GM18511 (cell line): ENCODE results near the gene KIF26B.

Source experiments
- ATAC-seq: cut with Tn5 transposase; IDR thresholded peaks from one replicate; pipeline ENCODE4 v1.9.1; 2021; ENCODE audit warnings: mild to moderate bottlenecking, moderate library complexity; ENCODE audit not compliant: unreplicated experiment

Gene KIF26B

DNA sequence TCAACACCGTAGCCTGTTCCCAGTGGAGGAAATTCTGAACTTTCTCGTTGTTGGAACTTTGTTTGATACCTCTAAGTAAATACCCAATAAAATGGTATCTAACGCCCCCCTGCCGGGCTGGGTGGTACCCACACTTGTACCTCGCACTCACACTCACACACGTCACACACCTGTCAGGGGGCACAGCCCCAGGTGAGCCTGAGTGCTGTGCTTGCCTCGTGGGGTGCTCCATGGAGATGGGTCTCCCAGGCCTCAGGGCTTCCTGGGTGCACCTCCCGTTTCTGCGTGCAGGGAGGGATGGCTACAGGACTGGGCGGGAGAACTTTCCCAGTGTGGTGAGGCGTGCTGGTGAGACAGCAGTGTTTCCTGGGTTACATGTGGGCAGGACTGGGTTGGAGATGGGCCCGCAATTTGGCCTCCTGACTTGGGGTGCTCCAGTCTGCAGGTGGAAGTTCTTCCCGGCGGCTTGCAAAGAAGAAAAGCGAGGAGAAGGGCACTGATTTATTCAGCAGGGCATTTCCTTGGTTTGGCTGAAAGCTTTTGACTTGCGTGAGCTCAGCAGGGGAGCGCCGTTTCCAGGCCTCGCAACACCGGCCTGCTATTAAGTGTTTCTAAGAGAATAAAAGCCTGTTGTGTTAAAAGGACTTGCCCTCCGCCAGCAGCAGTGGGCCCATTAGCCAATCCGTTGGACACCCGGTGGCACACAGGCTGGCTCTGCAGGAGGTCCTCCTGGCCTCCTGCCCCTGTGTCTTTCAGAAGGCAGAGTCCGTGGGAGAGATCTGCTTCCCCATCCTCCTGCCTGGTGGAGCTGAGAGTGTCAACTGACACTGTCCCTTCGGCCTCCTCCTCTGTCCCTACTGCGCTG lies 79.7 kb downstream of the KIF26B start:
- no peak for ATAC-seq

DNA sequence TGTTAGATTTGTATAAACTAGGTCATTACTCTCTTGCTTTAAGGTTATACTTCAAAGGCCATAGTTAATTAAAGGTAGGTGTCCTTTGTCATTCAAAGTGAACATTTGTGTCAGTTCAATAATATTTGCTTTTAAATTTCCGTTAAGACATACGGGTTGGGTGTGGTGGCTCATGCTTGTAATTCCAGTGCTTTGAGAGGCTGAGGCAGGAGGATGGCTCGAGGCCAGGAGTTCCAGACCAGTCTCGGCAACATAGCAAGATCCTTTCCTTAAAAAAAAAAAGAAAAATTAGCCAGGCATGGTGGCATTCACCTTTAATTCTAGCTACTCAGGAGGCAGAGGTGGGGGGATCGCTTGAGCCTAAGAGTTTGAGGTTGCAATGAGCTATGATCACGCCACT lies 80.4 kb downstream of the KIF26B start:
- ATAC-seq: no peak

DNA sequence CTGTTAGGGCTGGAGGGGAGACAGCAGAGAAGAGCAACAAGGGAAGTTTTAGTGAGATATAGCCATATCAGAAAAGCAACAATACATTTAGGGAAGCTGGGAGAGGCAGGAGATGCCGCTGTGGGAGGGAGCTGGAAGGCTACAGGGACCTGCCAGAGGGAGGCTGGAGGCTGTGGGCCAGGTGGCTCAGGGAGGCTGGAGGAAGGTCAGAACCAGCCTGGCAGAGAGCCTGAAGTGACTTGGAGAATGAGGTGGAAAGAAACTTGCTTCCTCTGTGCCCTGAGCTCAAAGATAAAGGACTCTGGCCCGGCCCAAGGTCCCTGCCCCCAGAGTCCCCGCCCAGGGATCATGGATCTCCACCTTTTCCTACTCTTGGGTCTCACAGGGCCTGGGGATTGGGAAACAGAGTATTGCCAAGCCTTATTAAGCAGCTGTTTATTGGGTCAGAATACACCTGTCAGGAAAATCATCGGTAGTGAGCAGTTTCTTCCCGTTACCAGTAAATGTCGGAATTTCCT lies 85.9 kb downstream of the KIF26B start:
- no peak for ATAC-seq

DNA sequence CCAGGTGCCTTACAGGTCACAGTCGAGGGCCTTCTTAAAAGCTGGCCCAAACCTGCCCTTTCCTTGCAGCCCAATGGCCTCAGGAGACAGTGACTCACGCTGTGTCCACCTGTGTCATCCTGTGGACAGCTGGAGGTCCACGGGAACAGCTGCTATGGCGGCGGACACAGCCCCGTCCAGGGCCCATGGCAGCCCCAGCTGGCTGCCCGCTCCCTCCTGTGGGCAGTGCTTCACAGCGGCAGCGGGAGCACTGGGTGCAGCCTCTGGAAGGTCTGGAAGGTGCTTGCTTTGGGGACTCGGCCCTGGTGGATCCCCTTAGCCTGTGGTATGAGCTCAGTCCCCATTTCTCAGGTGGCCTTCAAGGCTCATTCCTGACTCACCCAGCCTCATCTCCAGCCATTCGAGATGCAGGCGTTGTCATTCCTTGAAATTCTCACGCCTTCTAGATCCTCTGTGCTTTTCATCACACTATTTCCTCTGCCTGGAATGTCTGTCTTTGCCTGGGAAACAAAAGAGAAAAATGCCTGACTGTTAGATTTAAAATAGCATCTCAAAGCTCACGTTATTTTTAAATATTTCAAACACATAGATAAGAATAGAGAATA lies 86.8 kb downstream of the KIF26B start:
- no peak for ATAC-seq

DNA sequence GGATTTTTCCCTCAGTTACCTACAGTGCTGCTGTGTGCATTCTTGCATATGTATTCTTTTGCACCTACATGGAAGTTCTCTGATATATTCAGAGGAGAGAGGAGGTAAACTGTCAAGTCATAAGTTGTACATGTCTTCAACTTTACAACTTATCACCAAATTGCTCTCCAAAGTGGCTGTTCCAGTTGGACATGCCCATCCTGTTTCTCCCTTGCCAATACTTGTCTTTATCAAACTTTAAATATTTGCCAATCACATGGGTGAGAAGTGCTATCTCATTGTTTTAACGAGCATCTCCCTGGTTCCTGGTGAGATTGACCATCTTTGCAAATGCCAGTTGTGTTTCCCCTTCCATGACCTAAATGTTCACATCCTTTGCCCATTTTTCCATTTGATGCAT lies 88.2 kb downstream of the KIF26B start:
- ATAC-seq: no peak

DNA sequence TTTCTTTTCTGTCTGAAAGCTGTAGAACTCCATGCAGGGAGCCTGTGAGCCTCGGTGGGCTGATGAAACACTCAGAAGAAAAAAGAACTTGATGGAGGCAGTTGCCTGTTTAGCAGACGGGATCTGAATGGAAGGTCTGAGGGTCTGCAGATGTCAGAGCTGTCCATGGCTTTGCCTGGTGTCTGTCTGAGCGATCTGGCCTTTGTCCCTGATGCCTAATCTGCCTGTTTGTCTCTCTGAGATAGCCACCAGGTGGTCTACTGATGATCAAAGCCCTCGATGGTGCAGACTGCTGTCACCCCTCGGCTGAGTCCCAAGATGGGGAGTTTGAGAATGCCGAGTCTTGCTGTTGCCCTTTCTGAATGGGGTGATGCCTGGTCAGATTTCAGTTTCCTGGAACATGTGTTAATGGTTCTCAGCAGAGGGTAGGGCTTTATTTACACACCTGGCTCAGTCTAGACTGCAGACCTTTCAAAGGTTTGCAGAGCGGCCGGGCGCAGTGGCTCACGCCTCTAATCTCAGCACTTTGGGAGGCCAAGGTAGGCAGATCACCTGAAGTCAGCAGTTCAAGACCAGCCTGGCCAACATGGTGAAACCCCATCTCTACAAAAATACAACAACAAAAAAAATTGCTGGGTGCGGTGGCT lies 90.4 kb downstream of the KIF26B start:
- no peak for ATAC-seq

DNA sequence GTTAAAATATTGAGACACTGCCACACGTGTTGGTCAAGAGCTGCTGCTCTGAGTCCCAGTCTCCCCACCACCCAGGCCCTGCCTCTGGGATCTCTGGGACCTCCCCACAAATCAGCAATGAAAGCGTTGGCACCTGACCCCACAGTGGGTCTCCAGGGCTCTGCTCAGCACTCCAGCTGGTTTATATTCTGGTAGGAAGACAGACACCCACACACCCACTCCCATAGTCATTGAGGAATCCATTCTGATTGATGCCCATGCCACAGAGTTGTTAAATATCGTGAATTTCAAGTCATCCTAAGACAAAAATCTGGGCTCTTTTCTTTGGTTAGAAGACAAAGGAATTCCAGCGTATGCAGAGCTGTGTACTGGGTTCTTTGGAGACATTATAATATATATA lies 91.6 kb downstream of the KIF26B start:
- no peak for ATAC-seq

- no peak for ATAC-seq
These were observed 92.6 kb downstream of the KIF26B start for GRCh38 chr1:245247356-245247755.

DNA sequence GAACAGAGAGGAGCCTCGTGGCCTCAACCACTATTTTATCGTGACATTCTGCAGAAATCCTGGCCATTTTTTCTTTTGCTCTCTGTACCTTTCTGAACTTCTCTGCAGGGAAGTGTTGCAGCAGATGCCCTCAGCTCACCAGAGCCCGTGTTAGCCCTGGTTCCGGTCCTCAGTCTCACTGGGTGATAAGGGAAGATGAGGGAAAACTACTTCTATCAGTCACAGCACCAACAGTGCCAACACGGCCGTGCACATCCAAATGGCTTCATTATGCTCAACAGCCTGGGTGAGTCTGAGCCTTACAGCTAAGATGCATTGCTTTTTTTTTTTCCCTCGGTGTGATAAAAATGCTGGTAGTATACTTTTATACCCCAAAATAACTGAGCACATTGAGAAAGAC lies 93.0 kb downstream of the KIF26B start:
- ATAC-seq: no peak

- no peak for ATAC-seq
These were observed 93.5 kb downstream of the KIF26B start for GRCh38 chr1:245248231-245248731.

- ATAC-seq: no peak
These were observed 101.0 kb downstream of the KIF26B start for GRCh38 chr1:245255783-245256182.

DNA sequence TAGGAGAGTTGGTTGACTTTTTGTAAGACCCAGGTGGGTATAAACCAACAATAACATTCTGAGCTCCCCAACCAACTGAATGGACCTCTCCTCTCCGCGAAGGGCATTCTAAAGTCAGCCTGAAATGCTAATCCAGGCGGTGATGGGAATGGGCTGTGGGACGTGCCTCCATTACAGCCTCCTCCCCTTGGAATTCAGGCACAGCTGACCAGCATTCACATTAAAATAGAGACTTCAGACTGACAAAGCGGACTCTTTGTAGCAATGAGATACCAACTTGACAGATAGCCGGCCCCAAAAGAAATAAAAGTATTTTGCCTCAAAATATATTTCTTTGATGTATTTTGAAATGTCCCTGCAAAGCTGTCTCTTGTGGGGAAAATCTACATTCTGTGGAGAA lies 101.7 kb downstream of the KIF26B start:
- ATAC-seq: no peak

DNA sequence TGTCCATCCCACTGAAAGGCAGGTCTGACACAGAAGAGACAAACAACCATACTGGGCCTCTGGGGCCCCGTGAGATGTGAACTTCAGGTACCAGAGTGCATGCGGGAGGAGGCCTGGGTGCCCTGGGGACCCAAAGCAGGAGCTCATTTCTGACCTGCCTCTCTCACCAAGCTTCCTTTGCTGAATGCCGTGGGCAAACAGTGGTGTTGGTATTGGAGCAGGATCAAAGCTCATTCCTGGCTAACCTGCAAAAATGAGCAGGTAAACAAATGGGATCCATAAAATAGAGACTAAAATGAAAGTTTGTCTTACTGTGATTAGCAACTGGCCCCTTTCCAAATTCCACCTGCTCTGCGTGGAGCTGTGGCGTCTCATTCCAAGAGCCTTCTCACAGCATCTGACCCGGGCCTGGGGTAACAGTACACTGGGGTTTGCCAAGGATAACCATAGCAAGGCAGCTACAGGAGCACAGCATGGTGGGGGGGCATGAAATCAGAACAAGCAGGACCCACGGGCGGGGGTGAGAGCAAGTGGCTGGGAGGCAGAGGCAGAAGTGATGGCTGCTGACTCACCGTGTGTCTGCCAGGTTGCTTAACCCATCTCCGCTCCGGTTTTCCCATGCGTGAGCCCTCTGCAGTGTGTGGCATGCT lies 103.6 kb downstream of the KIF26B start:
- no peak for ATAC-seq

- no peak for ATAC-seq
These were observed 105.5 kb downstream of the KIF26B start for GRCh38 chr1:245260110-245260882.

DNA sequence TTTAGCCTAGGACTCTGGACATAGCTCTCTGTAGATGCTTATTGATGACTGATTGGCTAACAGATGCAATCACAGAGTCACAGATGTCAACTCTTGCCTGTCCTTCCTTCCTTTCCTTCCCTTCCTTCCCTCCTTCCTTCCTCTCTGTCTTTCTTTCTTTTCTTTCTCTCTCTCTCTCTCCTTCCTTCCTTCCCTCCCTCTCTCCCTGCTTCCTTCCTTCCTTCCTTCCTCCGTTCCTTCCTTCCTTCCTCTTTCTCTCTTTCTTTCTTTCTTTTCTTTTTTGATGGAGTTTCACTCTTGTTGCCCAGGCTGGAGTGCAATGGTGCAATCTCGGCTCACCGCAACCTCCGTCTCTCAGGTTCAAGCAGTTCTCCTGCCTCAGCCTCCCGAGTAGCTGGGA lies 106.1 kb downstream of the KIF26B start:
- no peak for ATAC-seq

GRCh38 chr1:245261786-245262185 lies 107.0 kb downstream of the KIF26B start:
- no peak for ATAC-seq

DNA sequence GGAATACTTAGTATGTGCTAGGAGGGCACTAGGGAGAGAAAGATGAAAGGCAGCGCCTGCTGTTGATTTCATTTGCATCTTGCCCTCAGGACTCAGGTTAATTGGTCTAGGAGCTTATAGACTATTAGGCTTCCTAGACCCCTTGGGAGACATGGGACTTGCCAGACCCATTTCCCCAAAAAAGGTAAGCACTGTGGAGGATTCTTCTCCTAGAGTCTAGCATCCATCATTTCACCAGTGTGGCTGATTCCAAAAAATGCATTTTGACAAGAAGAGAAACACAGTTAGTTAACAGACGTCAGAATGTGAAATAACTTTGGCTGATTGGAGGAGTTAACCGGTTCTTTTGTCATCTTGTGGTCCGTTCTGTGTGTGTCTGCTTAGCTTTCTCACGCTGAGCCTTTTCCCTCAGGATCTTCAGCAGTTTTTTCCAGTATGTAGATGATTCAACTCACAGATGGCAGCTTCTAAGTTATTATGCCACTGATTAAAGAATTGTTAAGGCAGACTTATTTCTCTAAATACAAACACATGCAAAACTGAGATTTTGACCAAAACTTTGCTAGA lies 108.8 kb downstream of the KIF26B start:
- ATAC-seq: no peak

DNA sequence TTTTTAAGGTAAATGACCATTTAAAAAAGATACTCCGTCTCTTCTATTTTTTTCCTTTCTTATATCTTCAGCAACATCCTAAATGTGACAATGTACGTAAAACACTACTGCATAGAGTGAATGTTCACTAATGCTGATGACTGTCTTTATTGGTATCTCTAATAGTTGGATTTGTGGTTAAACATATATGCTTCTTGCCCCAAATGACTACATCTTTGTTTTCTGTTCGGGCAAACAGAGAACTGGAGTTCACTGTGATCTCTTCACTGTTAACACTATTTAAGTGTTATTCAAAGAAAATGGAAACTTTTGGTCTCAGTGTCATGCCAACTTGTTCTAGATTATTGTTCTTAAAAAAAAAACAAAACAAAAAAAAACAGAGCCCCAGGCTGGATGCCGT lies 109.4 kb downstream of the KIF26B start:
- no peak for ATAC-seq

DNA sequence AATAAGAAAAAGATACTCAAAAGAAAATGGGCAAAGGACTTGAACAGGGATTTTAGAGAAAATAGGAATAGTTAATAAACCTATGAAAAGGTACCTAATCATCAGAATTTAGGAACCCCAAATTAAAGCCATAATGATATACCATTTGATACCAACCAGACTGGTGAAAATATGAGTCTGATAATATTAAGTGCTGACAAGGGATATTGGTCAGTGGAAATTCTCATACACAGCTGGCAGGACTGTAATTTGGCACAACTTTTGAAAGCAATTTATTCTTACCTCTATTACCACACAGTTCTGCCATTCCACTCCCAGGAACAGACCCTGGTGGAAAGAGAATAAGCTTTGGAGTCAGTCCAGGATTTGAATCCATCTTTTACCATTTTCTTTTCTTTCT lies 111.3 kb downstream of the KIF26B start:
- ATAC-seq: no peak

- ATAC-seq: no peak
These were observed 115.3 kb downstream of the KIF26B start for GRCh38 chr1:245270063-245270462.
